ENCODE results near the gene TMEM245. TPM values are rescaled to one million over a fixed set of nuclear protein-coding genes. Genes with fewer than 3 reads are reported as not detected.
A peak's percentile ranks its signal among the peaks of the same experiment; 100 is the strongest.

Gene TMEM245
- total and polyA plus RNA-seq, 3 experiments from 2014 or later = 24.4 to 35.2 (median 34.4) TPM

DNA sequence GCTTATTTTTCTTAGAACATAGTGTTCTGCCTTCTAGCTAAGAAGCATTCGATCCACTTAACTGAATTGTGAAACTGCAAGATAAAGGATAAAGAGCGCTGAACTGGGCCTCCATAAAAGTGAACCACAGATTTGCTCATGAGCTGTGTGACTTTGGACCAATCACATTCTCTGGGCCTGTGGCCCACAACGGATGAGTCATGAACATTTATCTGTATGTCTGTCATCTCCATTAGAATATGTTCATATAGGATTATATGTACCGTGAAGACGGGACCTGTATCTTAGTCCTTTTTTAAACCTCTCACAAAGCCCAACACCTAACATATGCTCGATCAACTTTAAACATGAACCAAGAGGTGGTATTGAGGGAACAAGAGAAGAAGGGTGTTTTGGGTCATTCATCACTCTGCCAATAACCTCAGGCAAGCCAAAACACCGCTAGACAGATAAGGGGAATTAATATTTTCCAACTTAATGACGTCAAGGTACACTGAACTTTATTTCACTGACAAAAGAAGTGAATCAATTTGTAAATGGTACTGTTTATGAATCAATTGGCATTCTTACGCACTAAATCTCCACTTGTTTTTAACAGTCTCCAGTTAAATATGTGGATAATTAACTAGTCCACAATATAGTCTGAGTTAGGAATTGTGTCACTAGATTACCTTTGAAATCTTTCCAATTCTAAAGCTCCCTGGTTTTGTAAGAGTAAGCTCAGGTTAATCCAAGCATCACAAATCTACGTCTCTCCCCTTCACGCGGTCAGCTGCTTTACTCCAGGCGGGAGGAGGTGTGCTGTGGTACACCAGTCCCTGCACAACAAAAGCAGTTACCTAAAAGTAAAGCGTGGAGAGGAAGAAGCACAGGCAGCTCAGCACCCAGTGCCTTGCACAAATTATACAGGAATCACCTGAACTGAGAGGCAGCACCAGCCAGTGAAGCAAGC is 1.6 kb downstream of the TMEM245 start:
- peak overlapping the region; percentile 55 to 93 (median 82) for H3K27ac Mint-ChIP-seq
- H3K9me3 Mint-ChIP-seq = no peaks in the 10 kb centered on the region
- Histone ChIP-seq H3K27me3 (ENCODE audit: insufficient read depth, low read length, poor library complexity, severe bottlenecking) (no peaks in the 10 kb centered on the region), H3K27ac (ENCODE audit: low read depth, low read length) (peak overlapping the region; percentile 84), H3K36me3 (ENCODE audit: insufficient read depth, low read length) (no peaks in the 10 kb centered on the region), H3K4me1 (ENCODE audit: insufficient read depth, low read length) (peaks cover 58% of the 10 kb centered on the region), H3K4me3 (ENCODE audit: low read length) (peak overlapping the region; percentile 90), H3K9me3 (ENCODE audit: low read length) (no peaks in the 10 kb centered on the region)
- H3K4me1 Mint-ChIP-seq = peaks cover 56 to 63% (median 61%) of the 10 kb centered on the region in 3 donors
- H3K36me3 Mint-ChIP-seq = peaks cover 0 to 33% (median 0%) of the 10 kb centered on the region in 3 donors
- POLR2A ChIA-PET = interaction anchor here (0.9 to 1.8 kb wide), 3 partner anchors 9 to 16 kb away, joined by 3 to 7 read pairs (median 6); no protein-coding TSS in a partner anchor
- peak overlapping the region; percentile 89 to 99 (median 95) for H3K4me3 Mint-ChIP-seq
- peak in 2 of 5 donors; percentile 18 to 67 for DNase-seq
- no peaks in the 10 kb centered on the region for H3K27me3 Mint-ChIP-seq
- CTCF ChIA-PET = interaction anchor here (1.0 to 1.6 kb wide), 3 partner anchors 10 to 15 kb away, joined by 3 to 4 read pairs (median 3); no protein-coding TSS in a partner anchor

DNA sequence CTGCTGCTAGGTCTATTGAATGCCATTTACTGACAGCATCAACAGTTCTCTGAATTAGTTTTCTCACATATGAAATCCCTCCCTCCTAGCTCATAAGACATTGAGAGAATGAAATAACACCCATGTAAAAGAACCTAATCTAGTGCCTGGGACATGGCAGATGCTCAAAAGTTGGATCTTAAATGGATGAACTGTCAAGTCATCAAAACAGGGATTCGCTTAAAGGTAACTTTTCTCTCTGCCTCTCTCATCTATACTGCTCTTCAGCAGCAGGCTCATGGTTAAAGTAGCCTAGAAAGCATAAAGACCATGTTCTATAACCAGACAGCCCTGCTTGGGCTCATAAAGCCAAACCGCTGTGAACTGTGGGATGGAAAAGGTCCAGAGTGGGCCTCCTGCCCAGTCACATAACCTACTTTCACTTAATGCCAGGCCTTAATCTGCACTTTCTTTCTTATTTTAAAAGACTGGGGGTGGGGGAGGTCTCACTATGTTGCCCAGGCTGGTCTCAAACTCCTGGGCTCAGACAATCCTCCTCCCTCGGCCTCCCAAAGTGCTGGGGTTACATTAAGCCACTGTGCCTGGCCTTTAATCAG is 3.7 kb downstream of the TMEM245 start:
- Mint-ChIP-seq H3K9me3 (no peaks in the 10 kb centered on the region), H3K27me3 (no peaks in the 10 kb centered on the region), H3K27ac (peak overlapping the region in 3 of 8 donors; percentile 13 to 71 (median 13)), H3K4me1 (peaks cover 76 to 84% (median 82%) of the 10 kb centered on the region in 3 donors), H3K4me3 (peak overlapping the region in 5 of 7 donors; percentile 44 to 72 (median 46)), H3K36me3 (peaks cover 0 to 35% (median 0%) of the 10 kb centered on the region in 3 donors)
- Histone ChIP-seq H3K9me3 (ENCODE audit: low read length) (no peaks in the 10 kb centered on the region), H3K27ac (ENCODE audit: low read depth, low read length) (no peak overlapping the region), H3K4me3 (ENCODE audit: low read length) (no peak overlapping the region), H3K36me3 (ENCODE audit: insufficient read depth, low read length) (no peaks in the 10 kb centered on the region), H3K4me1 (ENCODE audit: insufficient read depth, low read length) (peaks cover 69% of the 10 kb centered on the region), H3K27me3 (ENCODE audit: insufficient read depth, low read length, poor library complexity, severe bottlenecking) (no peaks in the 10 kb centered on the region)
- ChIA-PET POLR2A (no interaction called here), CTCF (interaction anchor here (0.9 kb wide), 1 partner anchor 10 kb away, joined by 3 read pairs; no protein-coding TSS in a partner anchor)
- no peak for DNase-seq

DNA sequence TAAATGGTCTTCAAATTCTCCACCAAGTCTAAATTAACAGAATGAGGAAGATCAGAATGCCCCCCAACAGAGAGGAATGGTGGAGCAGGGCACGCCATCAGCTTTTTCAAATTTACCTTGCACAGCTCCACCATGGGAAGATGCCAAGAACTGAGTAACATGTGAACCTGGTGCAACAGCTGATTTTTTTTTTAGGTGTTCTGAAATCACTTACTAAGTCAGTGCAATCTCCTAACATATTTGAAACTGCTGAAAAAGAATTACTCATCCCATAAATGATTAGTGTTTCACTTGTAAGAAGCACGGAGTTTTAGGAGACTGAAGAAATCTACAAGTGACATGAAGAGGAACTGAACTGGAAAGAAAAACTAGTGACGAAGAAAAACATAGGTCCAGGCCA is 5.1 kb downstream of the TMEM245 start:
- H3K9me3 Mint-ChIP-seq = no peaks in the 10 kb centered on the region
- peaks cover 78% of the 10 kb centered on the region for H3K4me1 ChIP-seq (ENCODE audit: insufficient read depth, low read length)
- peaks cover 84 to 88% (median 86%) of the 10 kb centered on the region in 3 donors for H3K4me1 Mint-ChIP-seq
- no peaks in the 10 kb centered on the region for H3K27me3 ChIP-seq (ENCODE audit: insufficient read depth, low read length, poor library complexity, severe bottlenecking)
- POLR2A ChIA-PET = no interaction called here
- DNase-seq = no peak
- H3K27ac ChIP-seq (ENCODE audit: low read depth, low read length) = no peak overlapping the region
- no peak overlapping the region for H3K4me3 ChIP-seq (ENCODE audit: low read length)
- H3K27ac Mint-ChIP-seq = peak overlapping the region; percentile 10 to 81 (median 60)
- no peaks in the 10 kb centered on the region for H3K9me3 ChIP-seq (ENCODE audit: low read length)
- no peaks in the 10 kb centered on the region for H3K27me3 Mint-ChIP-seq
- CTCF ChIA-PET = no interaction called here
- H3K36me3 Mint-ChIP-seq = peaks cover 0 to 35% (median 0%) of the 10 kb centered on the region in 3 donors
- peak overlapping the region; percentile 2 to 55 (median 41) for H3K4me3 Mint-ChIP-seq
- no peaks in the 10 kb centered on the region for H3K36me3 ChIP-seq (ENCODE audit: insufficient read depth, low read length)

DNA sequence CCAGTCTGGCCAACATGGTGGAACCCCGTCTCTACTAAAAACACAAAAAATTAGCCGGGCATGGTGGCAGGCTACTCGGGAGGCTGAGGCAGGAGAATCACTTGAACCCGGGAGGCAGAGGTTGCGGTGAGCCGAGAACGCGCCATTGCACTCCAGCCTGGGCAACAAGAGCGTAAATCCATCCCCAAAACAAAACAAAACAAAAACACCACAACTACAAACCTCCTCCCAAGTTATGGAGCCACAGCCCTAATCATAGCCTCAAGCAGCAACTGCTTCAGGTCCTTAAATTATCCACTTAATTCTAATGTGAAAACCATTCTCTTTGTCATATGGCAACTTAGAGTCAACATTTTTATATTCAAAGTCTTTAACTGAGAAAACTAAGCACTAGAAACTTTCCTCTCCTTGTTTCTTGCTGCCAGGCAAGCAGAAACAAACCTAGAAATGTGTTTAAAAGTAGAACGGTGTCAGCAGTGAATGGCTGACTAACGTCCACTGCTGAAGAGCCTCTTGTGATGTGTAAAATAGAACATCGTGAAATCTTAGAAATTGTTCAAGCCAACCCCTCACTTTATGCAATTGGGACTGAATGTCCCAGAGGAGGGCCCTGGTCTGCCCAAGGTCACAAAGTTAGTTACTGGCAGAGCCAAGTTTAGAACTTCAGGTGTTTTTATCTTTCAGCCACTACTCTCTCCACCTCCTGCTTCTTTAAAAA is 5.7 kb downstream of the TMEM245 start:
- Mint-ChIP-seq H3K4me3 (peak overlapping the region; percentile 2 to 57 (median 49)), H3K9me3 (no peaks in the 10 kb centered on the region), H3K4me1 (peaks cover 90 to 94% (median 92%) of the 10 kb centered on the region in 3 donors), H3K27me3 (no peaks in the 10 kb centered on the region), H3K27ac (peak overlapping the region in 7 of 8 donors; percentile 24 to 70 (median 54)), H3K36me3 (peaks cover 0 to 34% (median 0%) of the 10 kb centered on the region in 3 donors)
- DNase-seq = no peak
- Histone ChIP-seq H3K4me3 (ENCODE audit: low read length) (no peak overlapping the region), H3K27ac (ENCODE audit: low read depth, low read length) (no peak overlapping the region), H3K9me3 (ENCODE audit: low read length) (no peaks in the 10 kb centered on the region), H3K36me3 (ENCODE audit: insufficient read depth, low read length) (no peaks in the 10 kb centered on the region), H3K27me3 (ENCODE audit: insufficient read depth, low read length, poor library complexity, severe bottlenecking) (no peaks in the 10 kb centered on the region), H3K4me1 (ENCODE audit: insufficient read depth, low read length) (peaks cover 84% of the 10 kb centered on the region)
- CTCF ChIA-PET = no interaction called here
- POLR2A ChIA-PET = no interaction called here

DNA sequence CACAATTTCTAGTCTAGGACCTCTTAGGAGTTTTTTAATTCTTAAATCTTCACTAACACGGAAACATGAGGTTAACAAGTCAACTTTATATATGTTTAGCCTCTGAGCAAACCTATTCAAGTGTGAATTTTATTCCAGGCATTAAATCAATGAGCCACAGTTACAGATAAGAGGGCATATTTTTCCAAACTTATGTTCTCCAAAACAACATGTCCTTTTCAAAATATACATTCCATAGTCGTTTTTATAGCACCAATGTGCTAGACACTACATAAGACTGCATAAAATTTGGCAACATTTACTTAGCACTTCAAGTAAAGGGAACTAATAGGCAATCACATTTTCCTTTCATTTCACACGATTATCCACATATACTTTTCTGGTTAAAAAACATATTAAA is 6.5 kb downstream of the TMEM245 start:
- POLR2A ChIA-PET = no interaction called here
- Histone ChIP-seq H3K4me1 (ENCODE audit: insufficient read depth, low read length) (peaks cover 86% of the 10 kb centered on the region), H3K27ac (ENCODE audit: low read depth, low read length) (no peak overlapping the region), H3K9me3 (ENCODE audit: low read length) (no peaks in the 10 kb centered on the region), H3K4me3 (ENCODE audit: low read length) (no peak overlapping the region), H3K36me3 (ENCODE audit: insufficient read depth, low read length) (no peaks in the 10 kb centered on the region), H3K27me3 (ENCODE audit: insufficient read depth, low read length, poor library complexity, severe bottlenecking) (no peaks in the 10 kb centered on the region)
- no peak for DNase-seq
- peak overlapping the region in 1 of 8 donors; percentile 7 for H3K27ac Mint-ChIP-seq
- peaks cover 91 to 97% (median 96%) of the 10 kb centered on the region in 3 donors for H3K4me1 Mint-ChIP-seq
- no peaks in the 10 kb centered on the region for H3K27me3 Mint-ChIP-seq
- CTCF ChIA-PET = no interaction called here
- H3K4me3 Mint-ChIP-seq = peak overlapping the region in 4 of 7 donors; percentile 3 to 57 (median 26)
- H3K9me3 Mint-ChIP-seq = no peaks in the 10 kb centered on the region
- H3K36me3 Mint-ChIP-seq = peaks cover 0 to 26% (median 0%) of the 10 kb centered on the region in 3 donors

DNA sequence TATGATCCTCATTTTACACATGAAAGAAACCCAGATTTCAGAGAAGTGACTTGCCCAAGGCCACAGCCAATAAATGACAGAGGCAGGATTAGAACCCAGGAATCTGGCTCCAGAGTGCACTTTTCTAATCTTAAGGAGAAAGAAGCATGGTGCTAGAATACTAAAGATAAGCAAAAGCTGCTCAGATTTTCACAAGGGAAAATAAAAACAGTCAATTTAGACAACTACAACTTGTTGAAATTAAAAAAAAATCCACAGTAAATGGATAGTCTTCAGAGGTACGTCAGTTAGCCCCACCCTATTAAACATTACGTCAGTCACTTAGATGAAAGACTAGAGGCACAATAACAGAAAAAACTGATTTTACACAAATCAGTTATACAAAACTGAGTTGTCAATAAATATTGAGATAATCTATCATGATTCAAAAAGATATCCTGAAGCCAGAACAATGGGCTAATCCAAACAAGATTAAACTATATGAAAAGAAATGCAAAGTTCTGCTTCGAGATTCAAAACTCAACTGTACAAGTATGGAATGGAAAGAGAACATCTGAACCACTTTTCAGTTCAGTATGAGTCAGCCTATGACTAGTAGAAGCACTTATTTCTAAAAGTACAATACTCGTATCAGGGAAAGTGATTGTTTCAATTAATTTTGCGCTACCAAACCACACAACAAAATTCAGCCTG is 9.3 kb downstream of the TMEM245 start:
- peak overlapping the region; percentile 0 for H3K27ac ChIP-seq (ENCODE audit: low read depth, low read length)
- no peaks in the 10 kb centered on the region for H3K27me3 ChIP-seq (ENCODE audit: insufficient read depth, low read length, poor library complexity, severe bottlenecking)
- no peaks in the 10 kb centered on the region for H3K9me3 Mint-ChIP-seq
- ChIA-PET POLR2A (no interaction called here), CTCF (interaction anchor here (0.5 to 1.2 kb wide), 2 partner anchors 10 to 151 kb away, joined by 3 read pairs; no protein-coding TSS in a partner anchor)
- peaks cover 0 to 24% (median 0%) of the 10 kb centered on the region in 3 donors for H3K36me3 Mint-ChIP-seq
- H3K27ac Mint-ChIP-seq = peak overlapping the region; percentile 20 to 95 (median 78)
- peaks cover 84 to 91% (median 89%) of the 10 kb centered on the region in 3 donors for H3K4me1 Mint-ChIP-seq
- no peaks in the 10 kb centered on the region for H3K9me3 ChIP-seq (ENCODE audit: low read length)
- no peak overlapping the region for H3K4me3 ChIP-seq (ENCODE audit: low read length)
- peak overlapping the region; percentile 2 to 72 (median 37) for H3K4me3 Mint-ChIP-seq
- H3K4me1 ChIP-seq (ENCODE audit: insufficient read depth, low read length) = peaks cover 69% of the 10 kb centered on the region
- peak in 2 of 5 donors; percentile 39 to 53 for DNase-seq
- H3K36me3 ChIP-seq (ENCODE audit: insufficient read depth, low read length) = peaks cover under 1% of the 10 kb centered on the region
- no peaks in the 10 kb centered on the region for H3K27me3 Mint-ChIP-seq

DNA sequence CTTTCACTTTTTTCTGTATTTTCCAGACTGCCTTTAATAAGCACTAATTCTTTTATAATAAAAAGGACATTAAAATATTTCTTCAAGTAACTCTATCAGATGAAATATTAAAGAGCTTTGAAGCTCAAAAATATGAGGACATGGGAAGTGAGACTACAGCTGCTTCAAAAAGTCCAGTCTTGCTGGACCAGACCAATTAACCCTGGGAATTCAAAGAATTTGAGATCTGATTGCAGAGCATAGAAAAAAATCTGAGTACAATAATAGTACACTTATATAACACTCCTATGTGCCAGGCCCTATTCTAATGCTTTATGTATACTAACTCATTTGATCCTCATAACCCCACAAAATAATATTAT is 9.8 kb downstream of the TMEM245 start:
- DNase-seq = no peak
- no peaks in the 10 kb centered on the region for H3K9me3 ChIP-seq (ENCODE audit: low read length)
- POLR2A ChIA-PET = interaction anchor here (1.2 to 1.5 kb wide), 2 partner anchors 8 to 10 kb away, joined by 4 to 6 read pairs; partner anchors contain the start of gene TMEM245
- peak overlapping the region in 7 of 8 donors; percentile 47 to 95 (median 80) for H3K27ac Mint-ChIP-seq
- H3K27ac ChIP-seq (ENCODE audit: low read depth, low read length) = no peak overlapping the region
- no peaks in the 10 kb centered on the region for H3K27me3 Mint-ChIP-seq
- peak overlapping the region in 5 of 7 donors; percentile 9 to 72 (median 70) for H3K4me3 Mint-ChIP-seq
- H3K36me3 ChIP-seq (ENCODE audit: insufficient read depth, low read length) = peaks cover 5% of the 10 kb centered on the region
- peaks cover 0 to 29% (median under 1%) of the 10 kb centered on the region in 3 donors for H3K36me3 Mint-ChIP-seq
- CTCF ChIA-PET = interaction anchor here (0.5 to 1.5 kb wide), 2 partner anchors 10 to 151 kb away, joined by 3 to 7 read pairs; partner anchors contain the start of gene TMEM245
- peaks cover 66% of the 10 kb centered on the region for H3K4me1 ChIP-seq (ENCODE audit: insufficient read depth, low read length)
- H3K27me3 ChIP-seq (ENCODE audit: insufficient read depth, low read length, poor library complexity, severe bottlenecking) = no peaks in the 10 kb centered on the region
- peaks cover 80 to 91% (median 86%) of the 10 kb centered on the region in 3 donors for H3K4me1 Mint-ChIP-seq
- H3K4me3 ChIP-seq (ENCODE audit: low read length) = no peak overlapping the region
- no peaks in the 10 kb centered on the region for H3K9me3 Mint-ChIP-seq
